ENCODE data around the gene UBE2E2.

The UBE2E2 gene

GRCh38 chr3:23301819-23302218 lies 98.7 kb downstream of the UBE2E2 start:
- TF ChIP-seq POU6F1 (CRISPR knock-in tag; IDR thresholded peaks at IDR 0.05; ENCODE audit: borderline replicate concordance, low read depth) (no peak), PPARA (CRISPR knock-in tag; IDR thresholded peaks at IDR 0.05; ENCODE audit: borderline replicate concordance) (no peak), TSHZ2 (CRISPR knock-in tag; IDR thresholded peaks at IDR 0.05) (no peak), CSRNP3 (CRISPR knock-in tag; IDR thresholded peaks at IDR 0.05) (no peak), ISL1 (CRISPR knock-in tag; IDR thresholded peaks at IDR 0.05) (no peak), ZNF70 (CRISPR knock-in tag; IDR thresholded peaks at IDR 0.05) (no peak), ZFP3 (CRISPR knock-in tag; IDR thresholded peaks at IDR 0.05) (no peak), TOX (CRISPR knock-in tag; IDR thresholded peaks at IDR 0.05; ENCODE audit: borderline replicate concordance) (no peak), BACH2 (CRISPR knock-in tag; IDR thresholded peaks at IDR 0.05; ENCODE audit: borderline replicate concordance) (no peak), ZNF8 (CRISPR knock-in tag; IDR thresholded peaks at IDR 0.05) (no peak), ARNTL (CRISPR knock-in tag; IDR thresholded peaks at IDR 0.05; ENCODE audit: borderline replicate concordance, low read depth) (no peak), ZFP30 (CRISPR knock-in tag; IDR thresholded peaks at IDR 0.05) (no peak), GLIS3 (CRISPR knock-in tag; IDR thresholded peaks at IDR 0.05) (no peak), CSDC2 (CRISPR knock-in tag; IDR thresholded peaks at IDR 0.05) (no peak), OSR1 (CRISPR knock-in tag; IDR thresholded peaks at IDR 0.05) (no peak), TCF4 (CRISPR knock-in tag; IDR thresholded peaks at IDR 0.05; ENCODE audit: borderline replicate concordance) (no peak), ESRRG (CRISPR knock-in tag; IDR thresholded peaks at IDR 0.05) (no peak)
- ATAC-seq = no peak

GRCh38 chr3:23302271-23302670 lies 99.1 kb downstream of the UBE2E2 start:
- TF ChIP-seq POU6F1 (CRISPR knock-in tag; IDR thresholded peaks at IDR 0.05; ENCODE audit: borderline replicate concordance, low read depth) = no peak
- no peak for TF ChIP-seq CREB5 (CRISPR knock-in tag; IDR thresholded peaks at IDR 0.05; ENCODE audit: low read depth)
- no peak for TF ChIP-seq ZFP30 (CRISPR knock-in tag; IDR thresholded peaks at IDR 0.05)
- TF ChIP-seq TSHZ2 (CRISPR knock-in tag; IDR thresholded peaks at IDR 0.05) = no peak
- TF ChIP-seq PPARA (CRISPR knock-in tag; IDR thresholded peaks at IDR 0.05; ENCODE audit: borderline replicate concordance) = no peak
- TF ChIP-seq CSRNP3 (CRISPR knock-in tag; IDR thresholded peaks at IDR 0.05) = no peak
- TF ChIP-seq SNAI2 (CRISPR knock-in tag; IDR thresholded peaks at IDR 0.05) = no peak
- TF ChIP-seq ZNF565 (CRISPR knock-in tag; conservative IDR thresholded peaks at IDR 0.05; ENCODE audit: low read depth) = no peak
- no peak for TF ChIP-seq CSDC2 (CRISPR knock-in tag; IDR thresholded peaks at IDR 0.05)
- no peak for TF ChIP-seq OSR1 (CRISPR knock-in tag; IDR thresholded peaks at IDR 0.05)
- no peak for TF ChIP-seq GLIS3 (CRISPR knock-in tag; IDR thresholded peaks at IDR 0.05)
- TF ChIP-seq RARB (CRISPR knock-in tag; IDR thresholded peaks at IDR 0.05) = no peak
- TF ChIP-seq TCF4 (CRISPR knock-in tag; IDR thresholded peaks at IDR 0.05; ENCODE audit: borderline replicate concordance) = no peak
- TF ChIP-seq ARNTL (CRISPR knock-in tag; IDR thresholded peaks at IDR 0.05; ENCODE audit: borderline replicate concordance, low read depth) = no peak
- no peak for TF ChIP-seq PATZ1 (CRISPR knock-in tag; IDR thresholded peaks at IDR 0.05; ENCODE audit: borderline replicate concordance)
- TF ChIP-seq ESRRG (CRISPR knock-in tag; IDR thresholded peaks at IDR 0.05) = no peak
- TF ChIP-seq ZNF70 (CRISPR knock-in tag; IDR thresholded peaks at IDR 0.05) = no peak
- TF ChIP-seq TOX (CRISPR knock-in tag; IDR thresholded peaks at IDR 0.05; ENCODE audit: borderline replicate concordance) = no peak
- peak; percentile 41; the same call in 2 of the 3 replicates for ATAC-seq
